ENCODE data around the gene VAV3.
"Not testable (repeated sequence)": the region's sequence is repeated elsewhere in the genome, so short reads cannot be mapped to it uniquely, and the experiment has no call there.

Gene VAV3

DNA sequence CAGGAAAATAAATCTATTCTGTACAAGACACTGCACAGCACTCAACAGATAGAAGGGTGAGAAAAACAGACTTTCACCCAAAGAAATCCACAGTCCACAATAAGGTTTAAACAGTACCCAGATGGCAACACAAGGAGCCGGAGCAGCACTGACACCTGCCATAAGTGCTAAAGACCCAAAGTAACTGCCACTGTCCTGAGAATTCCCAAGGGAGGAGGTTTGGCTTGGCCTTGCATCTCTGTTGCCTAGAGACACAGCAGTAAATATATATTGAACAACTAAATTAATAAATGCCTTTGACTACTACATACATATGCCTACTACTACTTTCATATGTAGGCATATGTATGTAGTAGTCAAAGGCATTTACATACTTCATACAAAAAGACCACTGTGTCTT lies 68.0 kb downstream of the VAV3 start:
- DNase-seq (ENCODE audit: low read depth in 2 of 2), result no peak
- no peak overlapping the region for H3K4me3 ChIP-seq (replicated peaks in 1 of 2; ENCODE audit: low read depth in 2 of 2, low read length in 2 of 2)
- TF ChIP-seq, protein P1, sequence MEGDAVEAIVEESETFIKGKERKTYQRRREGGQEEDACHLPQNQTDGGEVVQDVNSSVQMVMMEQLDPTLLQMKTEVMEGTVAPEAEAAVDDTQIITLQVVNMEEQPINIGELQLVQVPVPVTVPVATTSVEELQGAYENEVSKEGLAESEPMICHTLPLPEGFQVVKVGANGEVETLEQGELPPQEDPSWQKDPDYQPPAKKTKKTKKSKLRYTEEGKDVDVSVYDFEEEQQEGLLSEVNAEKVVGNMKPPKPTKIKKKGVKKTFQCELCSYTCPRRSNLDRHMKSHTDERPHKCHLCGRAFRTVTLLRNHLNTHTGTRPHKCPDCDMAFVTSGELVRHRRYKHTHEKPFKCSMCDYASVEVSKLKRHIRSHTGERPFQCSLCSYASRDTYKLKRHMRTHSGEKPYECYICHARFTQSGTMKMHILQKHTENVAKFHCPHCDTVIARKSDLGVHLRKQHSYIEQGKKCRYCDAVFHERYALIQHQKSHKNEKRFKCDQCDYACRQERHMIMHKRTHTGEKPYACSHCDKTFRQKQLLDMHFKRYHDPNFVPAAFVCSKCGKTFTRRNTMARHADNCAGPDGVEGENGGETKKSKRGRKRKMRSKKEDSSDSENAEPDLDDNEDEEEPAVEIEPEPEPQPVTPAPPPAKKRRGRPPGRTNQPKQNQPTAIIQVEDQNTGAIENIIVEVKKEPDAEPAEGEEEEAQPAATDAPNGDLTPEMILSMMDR (IDR thresholded peaks at IDR 0.05; ENCODE audit: low read depth, low read length), result no peak

DNA sequence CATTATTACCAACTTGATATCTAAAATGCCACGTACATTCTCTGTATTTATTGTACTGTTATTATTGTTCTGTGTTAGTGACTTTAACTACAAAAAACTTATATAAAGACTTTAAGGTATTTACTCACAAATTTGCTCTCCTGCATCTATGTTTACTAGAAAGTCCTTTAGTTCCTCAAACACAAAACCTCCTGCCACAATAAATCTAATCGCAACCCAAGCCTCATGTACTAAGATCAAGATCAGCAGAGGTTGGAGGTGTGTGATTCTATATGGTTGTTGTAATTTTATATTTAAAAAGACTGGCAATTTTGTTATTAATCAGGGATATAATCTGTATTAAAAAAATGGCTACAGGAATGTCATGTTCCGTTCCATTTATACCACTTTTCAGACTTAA lies 68.6 kb downstream of the VAV3 start:
- TF ChIP-seq, protein P1 (IDR thresholded peaks at IDR 0.05; ENCODE audit: low read depth, low read length), result no peak
- H3K4me3 ChIP-seq (replicated peaks in 1 of 2; ENCODE audit: low read depth in 2 of 2, low read length in 2 of 2), result no peak overlapping the region
- no peak for DNase-seq (ENCODE audit: low read depth in 2 of 2)

DNA sequence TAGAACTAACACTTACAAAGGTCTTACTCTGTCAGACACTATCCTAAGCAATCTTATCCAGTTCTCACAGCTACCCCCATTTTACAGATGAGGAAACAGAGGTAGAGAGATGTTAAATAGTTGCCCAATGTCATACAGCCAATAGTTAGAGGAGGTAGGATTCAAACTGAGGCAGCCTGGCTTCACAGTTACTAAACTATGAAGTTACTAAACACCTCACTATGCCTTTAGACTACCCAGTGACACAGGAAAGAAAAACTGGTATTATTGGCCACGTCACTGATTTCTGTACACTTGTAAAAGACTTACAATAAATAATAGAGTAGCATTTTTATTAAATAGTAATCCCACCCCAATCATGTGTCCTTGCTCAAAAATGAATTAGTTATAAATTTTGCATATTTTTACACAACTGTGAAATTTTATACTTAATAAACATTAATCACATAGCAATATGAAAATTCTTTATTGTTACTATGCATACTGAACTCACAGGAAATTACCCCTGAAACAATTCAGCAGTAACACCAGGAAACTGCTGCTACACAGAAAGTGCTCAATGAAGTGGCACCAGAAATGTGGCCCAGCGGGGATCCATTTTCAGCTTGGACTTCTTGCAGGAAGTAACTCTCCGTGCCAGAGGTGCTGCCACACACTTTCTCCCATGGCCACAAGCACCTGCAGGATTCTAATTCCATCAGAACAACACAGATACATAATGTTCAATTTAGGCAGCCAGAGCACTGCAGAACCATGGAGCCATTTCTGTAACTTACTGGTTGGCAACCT lies 69.4 kb downstream of the VAV3 start:
- H3K4me3 ChIP-seq (replicated peaks in 1 of 2; ENCODE audit: low read depth in 2 of 2, low read length in 2 of 2), result no peak overlapping the region
- DNase-seq (ENCODE audit: low read depth in 2 of 2), result no peak
- TF ChIP-seq, protein P1 (IDR thresholded peaks at IDR 0.05; ENCODE audit: low read depth, low read length), result no peak

DNA sequence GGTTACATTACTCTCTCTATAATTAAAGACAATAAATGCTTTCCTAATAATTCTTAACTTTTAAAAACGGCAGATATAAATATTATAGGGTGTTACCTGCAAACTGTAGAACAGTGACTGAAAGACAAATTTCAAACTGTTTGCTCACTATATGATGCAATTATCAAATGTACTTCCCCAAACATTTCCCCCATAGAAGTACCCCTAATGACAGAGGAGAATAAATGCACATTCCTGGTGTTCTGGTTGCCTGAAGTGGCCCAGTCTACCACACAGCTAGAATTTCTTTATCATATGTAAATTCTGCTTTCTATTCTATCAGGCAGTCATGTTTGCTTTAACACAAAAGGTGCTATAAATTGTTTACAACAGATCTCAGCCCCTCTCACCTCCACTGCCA lies 70.4 kb downstream of the VAV3 start:
- no peak overlapping the region for H3K4me3 ChIP-seq (replicated peaks in 1 of 2; ENCODE audit: low read depth in 2 of 2, low read length in 2 of 2)
- no peak for DNase-seq (ENCODE audit: low read depth in 2 of 2)
- TF ChIP-seq, protein P1 (IDR thresholded peaks at IDR 0.05; ENCODE audit: low read depth, low read length), result no peak

DNA sequence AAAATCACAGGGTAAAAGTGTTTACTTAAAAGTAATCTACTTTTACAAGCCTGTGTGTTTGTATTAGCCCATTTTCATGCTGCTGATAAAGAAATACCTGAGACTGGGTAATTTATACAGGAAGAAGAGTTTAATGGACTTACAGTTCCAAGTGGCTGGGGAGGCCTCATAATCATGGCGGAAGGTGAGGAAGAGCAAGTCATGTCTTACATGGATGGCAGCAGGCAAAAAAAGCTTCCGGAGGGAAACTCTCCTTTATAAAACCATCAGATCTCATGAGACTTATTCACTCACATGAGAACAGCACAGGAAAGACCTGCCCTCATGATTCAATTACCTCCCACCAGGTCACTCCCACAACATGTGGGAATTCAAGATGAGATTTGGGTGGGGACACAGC lies 71.6 kb downstream of the VAV3 start:
- not testable (repeated sequence) for DNase-seq (ENCODE audit: low read depth in 2 of 2); H3K4me3 ChIP-seq (replicated peaks in 1 of 2; ENCODE audit: low read depth in 2 of 2, low read length in 2 of 2)

DNA sequence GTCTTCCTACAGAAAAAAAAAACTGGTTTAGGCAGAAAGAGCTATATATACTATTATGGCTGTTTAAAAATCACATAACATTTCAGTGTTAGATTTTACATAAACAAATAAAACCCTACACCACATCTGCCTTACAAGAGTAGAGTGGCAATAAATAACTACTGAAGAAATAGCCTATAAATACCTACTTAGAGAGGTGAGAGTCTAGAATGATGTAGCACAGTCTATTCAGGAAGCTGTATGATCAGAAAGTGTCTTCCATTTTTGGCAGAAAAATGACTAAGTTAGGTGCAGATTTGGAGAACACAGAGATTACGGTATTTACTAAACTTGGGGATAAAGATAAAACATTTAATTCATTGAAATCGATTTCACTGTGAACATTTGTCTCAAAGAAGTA lies 75.5 kb downstream of the VAV3 start:
- H3K4me3 ChIP-seq (replicated peaks in 1 of 2; ENCODE audit: low read depth in 2 of 2, low read length in 2 of 2), result no peak overlapping the region
- DNase-seq (ENCODE audit: low read depth in 2 of 2), result no peak
- TF ChIP-seq, protein P1 (IDR thresholded peaks at IDR 0.05; ENCODE audit: low read depth, low read length), result no peak

DNA sequence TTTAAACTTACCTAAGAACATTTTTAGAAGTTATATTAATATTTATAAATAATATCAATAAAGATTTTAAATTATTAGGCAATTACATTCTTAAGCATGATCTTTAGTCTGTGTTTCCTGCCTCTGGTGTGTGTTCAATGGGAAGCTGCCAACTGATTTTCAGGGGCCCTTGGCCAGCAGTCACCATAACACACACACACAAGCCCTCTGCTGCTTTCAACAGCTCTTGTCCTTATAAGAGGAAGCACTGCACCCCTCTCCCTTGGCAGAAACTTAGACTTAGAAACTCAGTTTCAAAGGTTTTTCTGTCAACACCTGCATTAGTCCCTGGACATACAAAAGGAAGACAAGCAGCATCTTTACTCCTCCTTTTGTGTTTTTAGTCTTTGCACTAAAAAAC lies 81.4 kb downstream of the VAV3 start:
- DNase-seq (ENCODE audit: low read depth in 2 of 2), result peak in 1 of 2 donors; percentile 52
- TF ChIP-seq, protein P1 (IDR thresholded peaks at IDR 0.05; ENCODE audit: low read depth, low read length), result no peak
- no peak overlapping the region for H3K4me3 ChIP-seq (replicated peaks in 1 of 2; ENCODE audit: low read depth in 2 of 2, low read length in 2 of 2)
